ENCODE results near the gene RPS6KL1.

RPS6KL1 gene

DNA sequence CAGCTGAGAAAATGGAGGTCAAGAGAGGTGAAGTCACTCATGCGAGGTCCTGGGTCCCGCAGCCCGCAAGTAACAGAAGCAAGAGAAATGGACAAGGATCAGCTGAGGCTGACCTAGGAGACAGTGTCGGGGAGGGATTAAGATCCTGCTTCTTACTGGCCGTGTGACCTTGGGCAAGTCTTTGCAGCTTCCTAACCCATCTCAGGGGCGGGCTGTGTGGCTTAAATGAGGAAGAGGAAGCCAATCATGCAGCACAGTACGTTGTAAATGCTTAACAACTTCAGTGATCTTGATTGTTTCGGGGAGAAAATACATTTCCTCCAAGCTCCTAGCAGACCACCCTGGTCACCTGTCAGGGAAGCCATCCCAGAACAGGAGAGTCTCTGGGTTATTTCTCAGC, 39.4 kb upstream of the RPS6KL1 start:
- no peak overlapping the region for H3K4me3 ChIP-seq (ENCODE audit: low read depth, low read length)
- TF ChIP-seq, protein P1, sequence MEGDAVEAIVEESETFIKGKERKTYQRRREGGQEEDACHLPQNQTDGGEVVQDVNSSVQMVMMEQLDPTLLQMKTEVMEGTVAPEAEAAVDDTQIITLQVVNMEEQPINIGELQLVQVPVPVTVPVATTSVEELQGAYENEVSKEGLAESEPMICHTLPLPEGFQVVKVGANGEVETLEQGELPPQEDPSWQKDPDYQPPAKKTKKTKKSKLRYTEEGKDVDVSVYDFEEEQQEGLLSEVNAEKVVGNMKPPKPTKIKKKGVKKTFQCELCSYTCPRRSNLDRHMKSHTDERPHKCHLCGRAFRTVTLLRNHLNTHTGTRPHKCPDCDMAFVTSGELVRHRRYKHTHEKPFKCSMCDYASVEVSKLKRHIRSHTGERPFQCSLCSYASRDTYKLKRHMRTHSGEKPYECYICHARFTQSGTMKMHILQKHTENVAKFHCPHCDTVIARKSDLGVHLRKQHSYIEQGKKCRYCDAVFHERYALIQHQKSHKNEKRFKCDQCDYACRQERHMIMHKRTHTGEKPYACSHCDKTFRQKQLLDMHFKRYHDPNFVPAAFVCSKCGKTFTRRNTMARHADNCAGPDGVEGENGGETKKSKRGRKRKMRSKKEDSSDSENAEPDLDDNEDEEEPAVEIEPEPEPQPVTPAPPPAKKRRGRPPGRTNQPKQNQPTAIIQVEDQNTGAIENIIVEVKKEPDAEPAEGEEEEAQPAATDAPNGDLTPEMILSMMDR (IDR thresholded peaks at IDR 0.05; ENCODE audit: borderline replicate concordance, insufficient read depth, low read depth, low read length), result no peak

DNA sequence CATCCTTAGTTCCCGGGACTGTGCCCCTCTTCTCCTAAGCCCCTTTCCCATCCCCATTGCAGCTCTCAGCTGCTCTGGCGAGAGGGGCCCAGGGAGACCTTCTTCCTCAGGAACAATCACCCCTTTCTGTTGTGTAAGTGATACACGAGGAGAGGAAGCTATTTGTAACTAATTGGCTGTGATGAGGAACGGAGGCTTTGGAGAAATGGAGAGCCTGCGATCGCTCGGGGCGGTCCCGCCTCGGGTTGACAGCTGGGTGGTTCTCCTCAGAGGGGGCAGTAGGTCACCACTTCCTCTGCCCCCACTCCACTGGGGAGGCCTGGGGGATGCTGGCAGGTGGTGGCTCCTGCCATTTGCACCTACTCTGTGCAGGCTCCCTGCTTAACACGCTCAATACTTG, 39.0 kb upstream of the RPS6KL1 start:
- TF ChIP-seq, protein P1 (IDR thresholded peaks at IDR 0.05; ENCODE audit: borderline replicate concordance, insufficient read depth, low read depth, low read length), result no peak
- no peak overlapping the region for H3K4me3 ChIP-seq (ENCODE audit: low read depth, low read length)

DNA sequence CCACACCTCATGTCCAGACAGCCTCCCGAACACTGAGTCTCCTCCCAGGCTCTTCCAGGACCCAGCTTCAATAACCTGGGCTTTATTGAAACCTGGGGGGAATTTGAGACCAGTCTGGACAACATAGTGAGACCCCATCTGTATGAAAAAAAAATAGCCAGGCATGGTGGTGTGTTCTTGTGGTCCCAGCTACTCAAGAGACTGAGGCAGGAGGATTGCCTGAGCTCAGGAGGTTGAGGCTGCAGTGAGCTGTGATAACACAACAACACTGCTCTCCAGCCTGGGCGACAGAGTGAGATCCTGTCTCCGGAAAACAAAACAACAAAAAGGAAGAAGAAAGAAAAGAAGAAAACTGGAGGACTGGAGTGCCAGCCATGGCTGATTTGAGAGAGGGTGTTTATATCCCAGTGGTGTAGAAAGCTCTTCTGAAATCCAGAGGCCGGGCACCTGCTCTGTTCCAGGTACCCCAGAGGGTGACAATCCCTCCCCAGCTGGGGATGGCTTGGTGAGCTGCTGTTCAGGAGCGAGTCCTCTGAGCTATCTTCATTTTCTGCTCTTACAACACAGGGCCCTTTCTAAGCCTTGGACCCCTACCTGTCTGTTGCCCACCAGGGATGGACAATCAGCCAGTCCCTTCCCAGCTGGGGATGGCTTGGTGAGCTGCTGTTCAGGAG, 38.3 kb upstream of the RPS6KL1 start:
- no peak overlapping the region for H3K4me3 ChIP-seq (ENCODE audit: low read depth, low read length)
- TF ChIP-seq, protein P1 (IDR thresholded peaks at IDR 0.05; ENCODE audit: borderline replicate concordance, insufficient read depth, low read depth, low read length), result no peak

DNA sequence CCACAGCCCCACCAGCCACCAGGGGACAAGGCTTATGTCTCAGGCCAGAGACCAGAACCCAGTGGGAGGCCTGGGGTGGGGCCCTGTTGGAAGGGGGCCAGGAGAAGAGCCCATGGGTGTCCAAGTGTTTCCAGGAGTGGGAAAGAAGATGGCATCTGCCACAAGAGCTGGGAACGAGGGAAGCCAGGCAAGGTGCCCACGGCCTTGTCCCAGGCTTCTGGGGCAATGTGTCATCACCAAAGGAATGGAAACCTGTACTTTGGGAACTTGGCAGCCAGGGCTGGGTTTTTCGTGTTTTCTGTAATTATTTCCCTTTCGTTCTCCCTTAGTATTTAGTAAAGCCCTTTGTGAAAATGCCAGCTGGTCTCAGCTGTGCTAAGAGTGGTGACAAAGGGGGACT, 37.7 kb upstream of the RPS6KL1 start:
- H3K4me3 ChIP-seq (ENCODE audit: low read depth, low read length), result no peak overlapping the region
- TF ChIP-seq, protein P1 (IDR thresholded peaks at IDR 0.05; ENCODE audit: borderline replicate concordance, insufficient read depth, low read depth, low read length), result no peak

DNA sequence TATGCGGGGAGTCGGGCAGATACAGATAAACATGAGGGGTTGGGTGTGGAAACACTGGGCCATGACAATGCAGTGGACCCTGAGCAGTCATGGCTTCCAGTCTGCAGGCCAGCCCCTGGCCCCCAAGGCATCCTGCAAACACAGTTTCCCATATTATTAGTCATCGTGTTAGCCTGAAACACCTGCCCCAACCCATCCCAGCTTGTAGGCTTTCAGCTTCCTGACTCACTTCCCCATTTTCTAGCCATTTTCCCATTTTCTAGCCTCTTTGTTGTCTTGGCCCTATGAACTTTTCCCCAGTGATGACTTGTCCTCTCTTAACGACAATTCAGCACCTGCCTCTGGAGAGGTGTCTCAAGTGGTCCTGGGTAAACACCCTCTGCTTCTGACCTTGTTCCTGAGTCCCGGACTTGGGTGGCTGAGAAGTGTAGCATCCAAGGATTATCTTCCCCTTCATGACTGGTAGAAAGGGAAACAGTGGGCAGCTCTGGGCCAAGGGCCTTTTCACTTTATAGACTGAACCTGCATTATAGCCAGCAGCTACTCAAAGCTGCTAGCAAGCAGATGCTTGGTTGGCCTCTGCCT, 36.6 kb upstream of the RPS6KL1 start:
- TF ChIP-seq, protein P1 (IDR thresholded peaks at IDR 0.05; ENCODE audit: borderline replicate concordance, insufficient read depth, low read depth, low read length), result no peak
- H3K4me3 ChIP-seq (ENCODE audit: low read depth, low read length), result no peak overlapping the region

DNA sequence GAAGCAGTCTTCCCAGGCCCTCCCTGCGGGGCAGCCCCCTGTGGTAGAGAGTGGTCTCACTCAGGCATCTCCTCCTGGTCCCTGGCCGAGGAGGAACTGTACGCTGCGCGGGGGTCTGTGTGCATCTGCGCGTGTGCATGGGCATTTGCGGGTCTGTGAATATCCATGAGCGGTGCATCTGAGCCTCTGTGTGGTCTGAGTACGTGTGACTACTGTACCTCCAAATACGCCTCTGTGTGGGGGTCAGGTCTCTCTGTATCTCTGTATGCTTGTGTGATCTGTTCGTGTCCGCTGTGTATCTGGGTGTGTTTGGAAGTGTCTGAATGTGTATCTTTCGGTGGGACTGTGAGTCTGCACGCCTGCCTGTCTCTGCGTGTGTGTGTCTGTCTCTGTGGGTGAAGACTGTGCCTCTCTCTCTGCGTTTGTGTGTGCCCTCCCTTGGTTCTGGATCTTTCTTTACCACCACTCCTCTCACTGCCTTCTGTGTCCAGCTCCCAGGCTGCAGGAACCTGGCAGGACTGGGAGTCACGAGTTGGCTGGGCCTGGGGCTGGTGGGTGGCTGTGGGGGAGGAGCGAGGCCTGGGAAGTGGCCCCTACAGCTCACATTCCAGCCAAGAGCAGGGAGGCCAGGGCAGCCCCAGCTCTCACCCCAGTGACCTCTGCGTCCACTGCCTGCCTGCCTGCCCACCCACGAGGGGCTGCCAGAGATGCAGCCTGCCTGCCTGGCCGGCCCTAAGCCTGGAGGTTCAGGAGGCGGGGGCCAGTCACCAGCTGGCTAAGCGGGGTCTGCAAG, 33.4 kb upstream of the RPS6KL1 start:
- H3K4me3 ChIP-seq (ENCODE audit: low read depth, low read length), result no peak overlapping the region
- TF ChIP-seq, protein P1 (IDR thresholded peaks at IDR 0.05; ENCODE audit: borderline replicate concordance, insufficient read depth, low read depth, low read length), result no peak

DNA sequence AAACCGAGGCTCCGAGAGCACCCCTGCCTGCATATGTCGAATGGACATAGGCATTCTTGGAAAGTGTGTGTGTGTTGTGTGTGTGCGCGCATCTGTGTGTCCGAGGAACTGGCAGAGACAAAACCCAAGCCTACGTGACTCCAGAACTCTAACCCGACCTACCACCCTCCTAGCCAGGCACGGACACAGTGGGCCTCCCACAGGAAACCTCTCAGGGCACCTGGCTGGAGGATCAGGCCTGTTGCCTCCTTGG, 32.9 kb upstream of the RPS6KL1 start:
- H3K4me3 ChIP-seq (ENCODE audit: low read depth, low read length), result no peak overlapping the region
- TF ChIP-seq, protein P1 (IDR thresholded peaks at IDR 0.05; ENCODE audit: borderline replicate concordance, insufficient read depth, low read depth, low read length), result no peak
